HG03039 (cell line): ENCODE measurements around the gene DDX28.

Experiments used
- ATAC-seq: cut with Tn5 transposase; IDR thresholded peaks from one replicate; pipeline ENCODE4 v1.9.1; 2021; ENCODE audit warnings: mild to moderate bottlenecking, moderate library complexity; ENCODE audit not compliant: unreplicated experiment

DDX28 gene

DNA sequence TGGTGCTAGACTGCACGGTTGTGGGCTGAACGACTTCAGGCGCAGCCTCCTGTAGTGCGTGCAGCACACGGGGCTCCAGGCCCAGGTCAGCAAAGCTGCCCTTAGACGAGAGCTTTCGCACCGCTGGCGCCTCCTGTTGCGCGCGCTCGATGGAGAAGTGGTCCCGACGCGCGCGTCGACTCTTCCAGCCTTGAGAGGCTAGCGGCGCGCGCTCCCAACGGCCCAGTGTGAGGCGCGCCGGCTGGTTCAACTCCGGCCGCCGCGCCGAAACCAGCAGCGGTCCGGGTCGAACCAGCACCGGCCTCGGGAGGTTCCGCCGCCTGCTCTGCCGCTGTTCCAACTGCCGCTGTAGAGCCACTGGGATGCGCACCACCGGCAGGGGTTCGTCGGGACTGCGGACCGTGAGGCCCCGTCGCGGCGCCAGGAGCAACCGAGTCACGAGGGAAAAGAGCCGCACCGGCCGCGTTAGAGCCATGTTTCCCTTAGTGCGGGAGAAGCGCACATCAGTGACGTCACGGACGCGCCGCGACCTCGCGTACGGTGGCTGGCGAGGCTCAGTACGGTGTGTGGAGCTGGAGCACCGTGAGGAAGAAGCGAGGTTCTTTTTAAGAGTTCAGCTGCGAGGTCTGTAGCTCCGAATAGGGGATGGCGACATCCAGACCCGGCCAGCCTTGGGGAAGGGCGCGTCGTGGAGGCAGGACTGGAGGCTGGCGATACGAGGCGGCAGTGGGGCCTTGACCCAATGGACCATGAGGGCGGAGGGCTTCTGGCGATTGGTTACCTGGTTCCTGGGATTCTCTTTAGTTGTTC, at the start of gene DDX28, which contains the start of gene DUS2:
DDX28 (minus strand) TSS at position 505 of the 810 bp plus-strand sequence; CDS start at position 475, 30 bp downstream.
DUS2 (plus strand) TSS at position 557 of the 810 bp plus-strand sequence. CDS start 14,740 bp downstream, outside the sequence.
- ATAC-seq: peak; percentile 57

DNA sequence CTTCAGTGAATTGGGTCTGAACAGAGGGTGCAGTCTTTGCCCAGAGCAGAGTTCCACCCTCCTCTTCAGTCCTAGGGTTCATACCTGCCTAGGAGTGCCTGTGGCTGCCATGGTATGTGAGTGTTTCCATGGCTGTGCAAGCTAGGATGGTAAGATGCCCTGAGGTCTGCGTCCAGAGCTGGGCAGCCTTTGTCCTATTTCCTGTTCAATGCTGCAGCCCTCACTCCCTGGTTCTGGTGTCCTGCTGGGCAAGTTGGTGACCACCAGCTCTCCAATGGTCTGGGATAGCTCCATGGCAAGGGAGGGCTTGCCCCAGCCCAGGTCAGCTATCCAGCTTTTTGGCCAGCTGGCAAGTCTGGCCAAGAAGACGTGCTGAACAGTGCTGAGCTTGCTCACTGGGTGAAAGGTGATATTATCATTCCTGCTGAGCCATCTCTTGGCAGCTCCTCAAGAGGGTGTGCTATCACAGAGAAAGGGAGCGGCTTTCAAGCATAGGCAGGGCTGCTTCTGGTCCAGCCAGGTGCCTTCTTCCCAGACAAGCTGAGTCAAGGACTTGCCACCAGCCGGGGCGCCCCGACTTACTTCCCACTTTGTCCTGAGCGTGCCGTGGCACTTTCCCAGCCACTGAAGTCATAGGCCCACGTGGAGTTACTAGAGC, 49.1 kb upstream of the DDX28 start:
- ATAC-seq: no peak

DNA sequence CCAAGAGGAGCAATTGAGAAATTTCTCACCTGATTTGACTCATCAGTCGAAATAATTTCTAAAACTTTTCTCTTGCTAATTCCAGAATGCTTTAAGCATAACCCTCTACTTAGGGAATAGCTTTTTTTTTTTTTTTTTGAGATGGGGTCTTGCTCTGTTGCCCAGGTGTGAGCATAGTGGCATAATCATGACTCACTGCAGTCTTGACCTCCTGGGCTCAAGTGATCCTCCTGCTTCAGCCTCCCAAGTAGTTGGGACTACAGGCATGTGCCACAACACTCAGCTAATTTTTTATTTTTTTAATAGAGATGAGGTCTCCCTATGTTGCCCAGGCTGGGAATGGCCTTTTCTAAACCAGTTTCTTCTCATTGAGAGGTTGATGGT, 48.5 kb upstream of the DDX28 start:
- no peak for ATAC-seq

GRCh38 chr16:68070806-68071517, 47.9 kb upstream of the DDX28 start:
- ATAC-seq: no peak

DNA sequence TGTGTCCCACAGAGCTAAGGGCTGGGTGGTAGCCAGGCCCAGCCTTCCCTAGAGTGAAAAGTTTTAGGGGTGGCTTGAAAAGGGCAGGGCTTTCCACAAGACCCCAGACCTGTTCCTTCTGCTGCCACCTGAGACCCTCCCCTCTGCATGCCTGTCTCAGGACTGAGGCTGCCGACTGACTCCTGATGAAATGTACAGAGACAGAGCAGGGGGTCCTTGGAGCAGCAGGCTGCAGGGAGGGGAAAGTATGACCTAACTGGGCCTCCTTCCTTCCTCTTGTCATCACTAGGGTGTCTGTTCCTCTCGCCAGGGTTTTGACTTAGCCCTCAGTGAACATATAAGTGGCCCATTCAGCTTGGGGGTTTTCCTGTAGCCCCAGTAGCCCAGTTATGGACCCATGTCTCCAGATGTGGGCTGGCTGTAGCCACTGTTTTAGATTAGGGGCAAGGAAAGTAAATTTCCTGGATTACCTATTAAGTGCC, 47.3 kb upstream of the DDX28 start:
- ATAC-seq: no peak

DNA sequence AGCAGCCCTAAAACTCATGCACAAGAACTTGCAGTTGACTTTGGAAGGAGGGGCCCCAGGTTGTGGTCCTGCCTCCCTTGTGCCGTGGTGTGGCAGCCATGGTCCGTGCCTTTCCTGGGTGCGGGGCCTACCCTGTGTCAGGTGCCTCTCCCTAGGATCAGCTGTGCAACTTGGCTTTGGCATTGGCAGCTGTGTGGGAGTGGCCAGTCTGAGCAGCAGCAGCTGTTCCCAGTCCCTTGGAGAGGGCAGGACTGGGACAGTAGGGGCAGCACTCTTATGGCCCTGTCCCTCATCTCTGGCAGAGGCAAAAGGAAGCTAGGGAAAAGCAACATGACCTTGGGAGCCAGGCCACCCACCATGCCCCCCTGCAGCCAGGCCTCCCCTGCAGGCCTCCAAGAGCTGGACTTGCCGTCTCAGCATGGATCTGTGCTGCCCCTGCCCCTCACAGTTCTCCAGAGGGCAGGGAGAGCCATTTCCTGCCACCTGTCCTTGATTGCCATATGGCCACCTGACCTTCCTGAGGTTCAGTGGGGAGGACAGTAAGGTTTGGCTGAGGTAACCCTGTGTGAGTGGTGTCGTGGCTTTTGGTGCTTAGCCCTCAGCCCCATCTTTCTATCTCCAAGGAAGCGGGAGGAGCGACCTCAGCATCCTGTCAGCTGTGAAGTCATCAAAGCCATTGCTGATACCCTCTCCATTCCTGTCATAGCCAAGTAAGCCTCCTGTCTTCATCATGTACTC, 46.6 kb upstream of the DDX28 start:
- ATAC-seq: no peak

DNA sequence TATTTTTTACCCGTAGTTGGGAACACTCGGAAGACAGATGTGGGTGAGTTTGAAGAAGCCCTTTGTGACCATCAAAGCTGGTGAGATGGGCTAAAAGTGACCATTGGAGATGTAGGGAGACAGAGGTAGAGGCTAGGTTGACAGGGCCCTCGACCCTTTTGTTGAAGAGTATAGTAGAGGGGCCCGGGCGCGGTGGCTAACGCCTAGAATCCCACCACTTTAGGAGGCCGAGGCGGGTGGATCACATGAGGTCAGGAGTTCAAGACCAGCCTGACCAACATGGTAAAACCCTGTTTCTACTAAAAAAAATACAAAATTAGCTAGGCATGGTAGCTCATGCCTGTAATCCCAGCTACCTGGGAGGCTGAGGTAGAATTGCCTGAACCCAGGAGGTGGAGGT, 45.9 kb upstream of the DDX28 start:
- ATAC-seq: no peak

DNA sequence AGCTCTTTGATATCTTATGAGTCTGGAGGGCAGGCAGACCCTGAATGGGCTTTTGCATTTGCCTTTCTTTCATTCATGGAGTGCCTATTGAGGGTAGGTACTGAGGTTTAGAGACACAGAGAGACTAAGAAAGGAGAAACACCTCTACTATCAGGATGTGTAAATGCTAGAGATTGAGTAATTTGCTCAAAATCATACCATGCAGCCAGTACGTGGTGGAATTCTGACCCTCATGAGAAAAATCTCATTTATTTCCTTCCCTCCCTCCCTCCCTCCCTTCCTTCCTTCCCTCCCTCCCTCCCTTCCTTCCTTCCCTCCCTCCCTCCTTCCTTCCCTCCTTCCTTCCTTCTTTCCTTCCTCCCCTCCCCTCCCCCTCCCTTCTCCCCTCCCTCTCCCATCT, 43.7 kb upstream of the DDX28 start:
- no peak for ATAC-seq

- no peak for ATAC-seq
Measured at GRCh38 chr16:68065716-68066305, 42.8 kb upstream of the DDX28 start.

DNA sequence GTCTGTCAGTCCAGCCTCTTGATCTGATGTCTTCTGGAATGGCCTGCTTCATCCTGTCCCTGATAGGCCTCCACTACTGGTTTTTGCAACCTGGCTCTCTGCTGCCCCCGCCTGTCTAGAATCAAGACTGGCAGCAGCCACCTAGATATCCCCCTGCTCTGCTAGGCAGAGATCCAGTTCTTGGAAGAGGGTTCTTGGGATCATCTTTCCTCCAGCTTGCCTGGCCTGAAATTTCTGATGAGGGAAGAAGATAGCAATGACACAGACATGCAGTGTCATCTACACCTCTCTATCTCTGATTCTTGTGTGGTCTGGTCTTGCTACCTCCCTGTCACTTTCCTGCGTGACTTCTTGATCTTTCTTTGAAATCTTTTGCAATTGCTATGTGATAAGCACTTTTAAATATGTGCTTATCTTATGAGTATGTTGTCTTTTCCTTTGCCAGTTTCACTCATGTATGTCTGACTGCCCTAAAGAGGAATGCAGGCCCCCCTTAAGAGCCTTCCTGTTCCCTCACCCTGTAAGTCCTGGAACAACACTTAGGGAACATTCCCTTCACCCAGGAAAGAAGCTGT, 41.8 kb upstream of the DDX28 start:
- ATAC-seq: no peak

DNA sequence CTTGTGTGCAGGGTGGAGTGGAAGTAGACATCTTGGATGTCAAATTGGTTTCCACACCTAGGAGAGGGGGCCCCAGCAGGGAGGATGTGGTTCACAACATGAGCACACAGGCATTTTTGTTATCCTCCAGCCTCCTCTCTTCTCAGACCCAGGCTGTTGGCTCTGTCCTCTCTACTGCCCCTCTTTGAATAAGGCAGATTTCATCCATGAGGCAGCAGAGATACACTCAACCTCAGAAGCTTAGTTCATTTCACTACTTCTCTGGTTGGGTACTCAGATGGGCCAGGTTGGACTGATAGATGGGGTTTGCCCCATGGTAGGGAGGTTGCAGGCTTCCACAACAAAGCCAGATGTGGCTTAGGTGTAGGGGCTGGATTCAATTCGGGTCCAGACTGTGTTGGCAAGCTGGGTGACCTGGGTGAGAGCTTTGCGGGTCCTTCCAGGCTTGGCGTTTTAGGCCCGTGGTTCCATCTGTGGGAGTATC, 39.9 kb upstream of the DDX28 start:
- ATAC-seq: no peak

DNA sequence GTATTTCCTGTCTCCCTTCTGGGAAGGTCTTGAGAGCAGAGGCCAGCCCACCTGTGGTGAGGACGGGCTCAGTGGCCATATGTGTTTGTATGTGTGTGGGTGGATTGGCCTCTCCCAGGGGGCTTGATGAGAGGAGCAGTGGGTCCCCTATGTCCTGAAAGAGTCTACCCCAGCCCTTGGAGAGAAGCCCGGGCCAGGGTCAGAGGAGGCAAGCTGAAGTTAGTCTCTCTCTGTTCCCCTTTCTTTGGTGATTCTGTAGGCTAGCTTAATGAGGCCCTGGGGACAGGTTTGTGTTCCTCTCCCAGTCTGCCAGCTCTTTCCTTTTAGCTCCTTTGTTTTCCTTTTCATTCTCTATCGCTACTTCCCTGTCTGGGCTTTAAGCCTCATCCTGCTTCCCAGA, 38.4 kb upstream of the DDX28 start:
- no peak for ATAC-seq

GRCh38 chr16:68059804-68060203, 36.8 kb upstream of the DDX28 start:
- no peak for ATAC-seq

DNA sequence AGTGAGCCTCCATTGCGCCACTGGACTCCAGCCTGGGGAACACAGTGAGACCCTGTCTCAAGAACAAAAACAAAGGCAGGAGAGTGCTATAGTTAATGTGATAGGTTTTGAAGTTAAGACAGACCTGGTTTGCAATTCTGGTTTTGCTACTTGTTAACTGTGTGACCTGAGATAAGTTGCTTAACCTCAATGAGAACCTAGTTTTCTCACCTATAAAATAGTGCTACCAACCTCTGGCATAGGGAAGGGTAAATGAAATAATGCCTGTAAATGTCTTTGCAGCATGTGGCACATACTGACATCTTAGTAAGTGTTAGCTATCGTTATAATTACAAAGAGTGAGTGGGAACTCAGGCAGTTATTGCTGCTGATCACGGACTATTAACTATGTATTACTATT, 32.4 kb upstream of the DDX28 start:
- no peak for ATAC-seq

GRCh38 chr16:68049449-68049848, 26.4 kb upstream of the DDX28 start:
- no peak for ATAC-seq

DNA sequence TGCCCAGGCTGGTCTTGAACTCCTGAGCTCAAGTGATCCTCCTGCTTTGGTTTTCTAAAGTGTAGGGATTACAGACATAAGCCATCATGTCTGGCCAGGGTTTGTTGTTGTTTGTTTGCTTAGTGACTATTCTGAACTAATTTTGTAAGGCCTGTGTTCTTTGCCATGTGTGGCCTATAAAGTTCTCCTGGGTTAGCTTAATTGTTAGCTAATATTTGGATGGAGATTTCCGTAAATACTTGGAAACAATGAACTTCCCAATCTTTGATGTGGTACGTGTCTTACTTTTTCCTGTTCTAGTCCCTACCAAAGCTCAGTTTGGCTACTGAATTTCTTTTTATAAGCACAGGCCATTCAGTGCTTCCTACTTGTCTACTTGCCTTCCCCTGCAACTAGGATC, 25.0 kb upstream of the DDX28 start:
- no peak for ATAC-seq

- ATAC-seq: no peak
Measured at GRCh38 chr16:68046106-68046505, 23.1 kb upstream of the DDX28 start.

DNA sequence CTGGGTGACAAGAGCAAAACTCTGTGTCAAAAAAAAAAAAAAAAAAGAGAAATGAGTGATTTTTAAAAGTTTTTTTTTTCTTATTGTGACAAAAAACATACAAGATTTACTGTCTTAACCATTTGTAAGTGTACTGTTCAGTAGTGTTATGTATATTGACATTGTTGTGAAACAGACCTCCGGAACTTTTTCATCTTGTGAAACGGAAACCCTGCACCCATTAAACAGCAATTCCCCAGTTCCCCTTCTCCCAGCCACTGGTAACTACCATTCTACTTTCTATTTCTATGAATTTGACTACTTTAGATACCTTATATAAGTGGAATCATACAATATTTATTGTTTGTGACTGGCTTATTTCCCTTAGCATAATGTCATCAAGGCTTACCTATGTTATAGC, 18.8 kb upstream of the DDX28 start:
- no peak for ATAC-seq

DNA sequence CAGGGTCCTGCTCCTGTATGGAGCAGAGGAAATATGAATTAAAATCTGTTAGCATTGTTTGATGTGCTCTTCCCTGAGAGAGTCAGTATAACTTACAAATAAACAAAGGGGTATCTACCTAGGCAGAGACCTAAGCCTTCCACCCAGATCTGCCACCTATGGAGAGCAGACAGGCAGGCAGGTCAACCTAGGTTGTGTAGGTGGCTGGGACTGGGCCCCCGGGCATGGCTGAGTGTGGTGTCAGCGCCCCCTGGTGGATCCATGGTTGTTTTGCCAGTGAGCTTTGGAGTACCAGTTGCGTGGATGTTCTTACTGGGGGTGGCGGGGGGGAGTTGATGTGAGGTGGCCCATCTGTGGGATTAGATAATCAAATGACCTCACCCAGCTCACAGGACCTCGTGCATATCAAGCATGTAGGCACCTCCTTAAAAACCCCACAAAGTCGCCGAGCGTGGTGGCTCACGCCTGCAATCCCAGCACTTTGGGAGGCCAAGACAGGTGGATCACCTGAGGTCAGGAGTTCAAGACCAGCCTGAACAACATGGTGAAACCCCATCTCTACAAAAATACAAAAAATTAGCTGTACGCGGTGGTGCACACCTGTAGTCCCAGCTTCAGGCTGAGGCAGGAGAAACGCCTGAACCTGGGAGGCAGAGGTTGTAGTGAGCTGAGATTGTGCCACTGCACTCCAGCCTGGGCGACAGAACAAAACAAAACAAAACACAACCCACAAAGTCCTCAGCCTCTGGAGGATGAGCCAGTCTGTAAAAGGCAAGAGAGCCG, 17.7 kb upstream of the DDX28 start:
- peak; percentile 82 for ATAC-seq
